Right lobe of liver (tissue), 4 donors: Measurements from ENCODE around the gene CRACR2B.

Experiments
- CTCF ChIP-seq, 4 donors: fragments of 200-600 bp in 3 of 4; fragments of 450-650 bp in 1 of 4; IDR thresholded peaks; one replicate each; pipeline versions ENCODE4 v1.5.1 to v1.8.0; 2016 to 2022; ENCODE audit warnings: antibody characterized with exemption in 4 of 4, mild to moderate bottlenecking in 2 of 4
- POLR2A ChIP-seq: fragments of 450-650 bp; IDR thresholded peaks from one replicate; pipeline ENCODE4 v1.6.1; 2017; ENCODE audit warnings: antibody characterized with exemption, mild to moderate bottlenecking
- donor health status: DM: no; HTN: no; CAD: no.
- donor health status: DM: no; HTN: no; CAD: no.
- donor health status: DM: no; HTN: yes; CAD: no.

- TF ChIP-seq CTCF (IDR thresholded peaks at IDR 0.05) (no peak), POLR2A (no peak)
Observed at GRCh38 chr11:824292-824880, 3.3 kb upstream of the CRACR2B start.
